Tibial artery (tissue), 4 donors: ENCODE results near the gene KRTAP3-3.

Experiments used
- DNase-seq, 2 donors: peaks; one replicate each; pipeline ENCODE4 v3.0.0-alpha.2; 2019
- H3K27ac ChIP-seq, 2 donors: fragments of 200-600 bp; sonication (generic) in 1 of 2; 1 replicate in 1 of 2; 2 replicates in 1 of 2; pipeline ENCODE4 v1.5.1; 2018 to 2019; ENCODE audit warnings: mild to moderate bottlenecking in 1 of 2
- H3K27me3 ChIP-seq, 2 donors: fragments of 200-600 bp; sonication (generic) in 1 of 2; one replicate each; pipeline versions ENCODE4 v1.5.1 to v1.6.0; 2016 to 2019
- H3K36me3 ChIP-seq, 3 donors: fragments of 200-600 bp; sonication (generic) in 2 of 3; one replicate each; pipeline ENCODE4 v1.5.1; 2016 to 2019; ENCODE audit warnings: mild to moderate bottlenecking in 2 of 3
- H3K4me1 ChIP-seq, 4 donors: fragments of 200-600 bp; sonication (generic) in 2 of 4; 1 replicate in 3 of 4; 2 replicates in 1 of 4; pipeline ENCODE4 v1.5.1; 2016 to 2019
- H3K4me3 ChIP-seq, 2 donors: fragments of 200-600 bp; sonication (generic) in 1 of 2; 1 replicate in 1 of 2; 2 replicates in 1 of 2; pipeline ENCODE4 v1.5.1; 2018 to 2019; ENCODE audit warnings: mild to moderate bottlenecking in 2 of 2
- H3K9me3 ChIP-seq, 3 donors: fragments of 200-600 bp; sonication (generic) in 1 of 3; one replicate each; pipeline ENCODE4 v1.5.1; 2016 to 2019
- intact Hi-C: fragments of 100-400 bp; cut with DNase I; formaldehyde crosslinking; loops from one replicate; pipeline ENCODE4 v1.15.0; 2023; ENCODE audit warnings: low total_unique reads
- TF ChIP-seq, protein P1 (sequence below), 2 experiments: fragments of 200-600 bp in 1 of 2; fragments of 450-650 bp in 1 of 2; IDR thresholded peaks; one replicate each; pipeline ENCODE4 v1.5.1; 2017 to 2019; ENCODE audit warnings: antibody characterized with exemption in 2 of 2, mild to moderate bottlenecking in 1 of 2, moderate library complexity in 1 of 2

The KRTAP3-3 gene

DNA sequence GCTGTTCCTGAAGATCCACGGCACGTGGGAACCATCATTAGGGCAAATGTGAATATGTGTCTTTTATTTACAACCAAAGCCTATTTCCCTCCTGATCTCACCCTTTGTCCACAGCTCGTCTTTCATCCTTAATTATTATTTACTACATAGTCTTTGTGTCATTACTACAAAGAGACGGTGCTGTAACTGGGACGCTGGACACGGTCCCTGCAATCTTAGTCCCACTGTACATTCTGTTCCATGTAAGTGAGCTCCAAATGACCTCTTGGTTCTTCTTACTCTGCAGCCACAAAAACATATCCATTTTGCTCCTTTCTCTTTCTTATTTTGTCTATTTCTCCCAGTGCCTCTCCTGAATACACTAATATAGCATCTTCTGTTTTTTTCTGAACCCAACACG is 43.8 kb downstream of the KRTAP3-3 start:
- intact Hi-C loops, result no loop called here
- Histone ChIP-seq H3K27me3 (peaks cover 0 to 27% of the 10 kb centered on the region in 2 donors), H3K9me3 (no peaks in the 10 kb centered on the region), H3K36me3 (no peaks in the 10 kb centered on the region), H3K4me1 (peaks cover 0 to 4% (median 0%) of the 10 kb centered on the region in 4 donors), H3K27ac (no peak overlapping the region), H3K4me3 (no peak overlapping the region)
- no peak for DNase-seq
- TF ChIP-seq, protein P1, sequence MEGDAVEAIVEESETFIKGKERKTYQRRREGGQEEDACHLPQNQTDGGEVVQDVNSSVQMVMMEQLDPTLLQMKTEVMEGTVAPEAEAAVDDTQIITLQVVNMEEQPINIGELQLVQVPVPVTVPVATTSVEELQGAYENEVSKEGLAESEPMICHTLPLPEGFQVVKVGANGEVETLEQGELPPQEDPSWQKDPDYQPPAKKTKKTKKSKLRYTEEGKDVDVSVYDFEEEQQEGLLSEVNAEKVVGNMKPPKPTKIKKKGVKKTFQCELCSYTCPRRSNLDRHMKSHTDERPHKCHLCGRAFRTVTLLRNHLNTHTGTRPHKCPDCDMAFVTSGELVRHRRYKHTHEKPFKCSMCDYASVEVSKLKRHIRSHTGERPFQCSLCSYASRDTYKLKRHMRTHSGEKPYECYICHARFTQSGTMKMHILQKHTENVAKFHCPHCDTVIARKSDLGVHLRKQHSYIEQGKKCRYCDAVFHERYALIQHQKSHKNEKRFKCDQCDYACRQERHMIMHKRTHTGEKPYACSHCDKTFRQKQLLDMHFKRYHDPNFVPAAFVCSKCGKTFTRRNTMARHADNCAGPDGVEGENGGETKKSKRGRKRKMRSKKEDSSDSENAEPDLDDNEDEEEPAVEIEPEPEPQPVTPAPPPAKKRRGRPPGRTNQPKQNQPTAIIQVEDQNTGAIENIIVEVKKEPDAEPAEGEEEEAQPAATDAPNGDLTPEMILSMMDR (IDR thresholded peaks at IDR 0.05), result no peak

DNA sequence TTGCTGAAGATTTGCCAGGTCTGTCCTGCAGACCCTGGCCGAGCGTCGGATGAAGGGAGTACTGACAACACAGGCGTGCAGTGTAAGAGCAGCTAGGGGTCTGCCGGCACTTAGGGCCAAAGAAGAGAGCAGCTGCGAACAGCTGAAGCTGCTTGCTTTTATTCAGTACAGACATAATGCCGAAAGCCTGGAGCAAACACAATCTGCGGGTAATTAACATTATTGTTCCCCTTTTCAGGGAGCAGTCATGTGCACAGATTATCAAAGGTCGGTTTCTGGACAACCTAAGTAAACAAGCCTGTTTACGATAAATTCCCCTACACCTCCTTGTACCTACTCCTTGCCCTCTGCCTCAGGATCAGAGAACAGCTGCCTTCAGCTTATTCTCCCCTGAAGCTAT is 44.5 kb downstream of the KRTAP3-3 start:
- no peak overlapping the region for H3K4me3 ChIP-seq
- TF ChIP-seq, protein P1 (IDR thresholded peaks at IDR 0.05), result no peak
- DNase-seq, result no peak
- intact Hi-C loops, result no loop called here
- H3K27me3 ChIP-seq, result peaks cover 0 to 27% of the 10 kb centered on the region in 2 donors
- H3K9me3 ChIP-seq, result no peaks in the 10 kb centered on the region
- peaks cover 0 to 4% (median 0%) of the 10 kb centered on the region in 4 donors for H3K4me1 ChIP-seq
- H3K36me3 ChIP-seq, result no peaks in the 10 kb centered on the region
- H3K27ac ChIP-seq, result no peak overlapping the region

DNA sequence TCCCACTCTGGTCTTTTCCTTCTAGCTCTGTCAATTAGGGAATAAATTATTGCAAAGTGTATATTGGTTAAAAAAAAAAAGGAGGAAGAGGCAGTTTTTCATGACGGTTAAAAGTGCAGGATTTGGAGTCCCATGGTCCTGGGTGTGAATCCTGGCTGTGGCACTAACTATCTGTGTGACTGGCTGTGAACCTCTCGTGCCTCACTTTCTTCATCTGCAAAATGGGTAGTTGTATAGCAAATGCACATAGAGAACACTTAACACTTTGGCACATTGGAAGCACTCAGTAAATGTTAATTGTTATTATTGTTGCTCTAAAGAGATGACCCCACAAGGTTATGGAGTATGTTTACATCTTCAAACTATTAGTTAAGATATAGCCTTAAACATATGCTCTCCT is 46.0 kb downstream of the KRTAP3-3 start:
- intact Hi-C loops, result no loop called here
- no peak for DNase-seq
- TF ChIP-seq, protein P1 (IDR thresholded peaks at IDR 0.05), result no peak

DNA sequence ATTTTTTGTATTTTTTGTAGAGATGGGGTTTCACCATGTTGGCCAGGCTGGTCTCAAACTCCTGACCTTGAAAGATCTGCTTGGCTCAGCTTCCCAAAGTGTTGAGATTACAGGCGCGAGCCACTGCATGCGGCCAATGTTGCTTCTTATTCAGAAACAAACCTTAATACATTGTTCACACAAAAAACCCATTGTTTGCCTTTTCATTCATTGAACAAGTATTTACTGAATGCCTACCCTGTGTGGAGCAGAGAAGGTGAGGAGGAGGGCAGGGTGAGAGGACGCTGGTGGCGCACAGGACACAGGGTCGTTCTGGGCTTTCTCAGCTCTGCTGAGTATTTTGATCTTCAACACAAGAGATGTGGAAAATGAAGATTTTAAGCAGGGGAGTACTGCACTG is 48.5 kb downstream of the KRTAP3-3 start:
- intact Hi-C loops, result no loop called here
- Histone ChIP-seq H3K9me3 (no peaks in the 10 kb centered on the region), H3K27ac (no peak overlapping the region), H3K4me1 (no peaks in the 10 kb centered on the region), H3K36me3 (no peaks in the 10 kb centered on the region), H3K4me3 (no peak overlapping the region), H3K27me3 (peaks cover 0 to 27% of the 10 kb centered on the region in 2 donors)
- TF ChIP-seq, protein P1 (IDR thresholded peaks at IDR 0.05), result no peak
- DNase-seq, result no peak

More for the DNA sequence above, 46.0 kb downstream of the KRTAP3-3 start:
- Histone ChIP-seq H3K27me3 (peaks cover 0 to 27% of the 10 kb centered on the region in 2 donors), H3K4me1 (peaks cover 0 to 1% (median 0%) of the 10 kb centered on the region in 4 donors), H3K9me3 (no peaks in the 10 kb centered on the region), H3K27ac (no peak overlapping the region), H3K36me3 (no peaks in the 10 kb centered on the region), H3K4me3 (no peak overlapping the region)

DNA sequence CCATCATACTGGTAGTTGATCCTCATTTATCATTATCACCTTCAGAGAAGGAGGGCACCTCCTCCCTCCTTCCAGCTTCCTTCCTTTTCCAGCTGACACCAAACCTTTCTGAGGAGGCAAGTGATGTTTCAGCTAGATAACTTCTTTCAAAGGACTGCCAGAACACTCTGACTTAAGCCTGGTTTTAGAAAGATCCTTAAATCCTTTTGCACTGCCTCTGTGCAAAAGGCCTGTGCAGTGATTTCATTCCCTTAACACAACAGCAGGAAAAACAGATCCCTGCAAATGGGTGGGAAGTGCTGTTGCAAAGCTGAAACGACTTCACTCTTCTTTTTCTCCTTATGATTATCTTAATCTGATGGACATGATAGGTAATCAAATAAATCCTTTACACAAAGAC is 49.4 kb downstream of the KRTAP3-3 start:
- intact Hi-C loops, result no loop called here
- Histone ChIP-seq H3K36me3 (no peaks in the 10 kb centered on the region), H3K27me3 (peaks cover 0 to 24% of the 10 kb centered on the region in 2 donors), H3K9me3 (no peaks in the 10 kb centered on the region), H3K27ac (no peak overlapping the region), H3K4me3 (no peak overlapping the region), H3K4me1 (no peaks in the 10 kb centered on the region)
- no peak for DNase-seq
- TF ChIP-seq, protein P1 (IDR thresholded peaks at IDR 0.05), result no peak
